ENCODE measurements around the gene PSMF1. TPM values are rescaled to one million over a fixed set of nuclear protein-coding genes. Genes with fewer than 3 reads are reported as not detected.

PSMF1 gene
- total RNA-seq, 6 experiments from 2014 or later = 179 to 208 (median 199) TPM

GRCh38 chr20:1154691-1155090 is 36.3 kb downstream of the PSMF1 start:
- H3K27ac Mint-ChIP-seq = no peak overlapping the region
- peaks cover 38% of the 10 kb centered on the region for H3K36me3 Mint-ChIP-seq (ENCODE audit: low read depth)
- TF ChIP-seq CTCF (IDR thresholded peaks at IDR 0.05) = no peak
- H3K9me3 Mint-ChIP-seq = no peaks in the 10 kb centered on the region
- no peaks in the 10 kb centered on the region for H3K4me1 Mint-ChIP-seq (ENCODE audit: low read depth)
- H3K4me3 Mint-ChIP-seq = no peak overlapping the region
- no peak for DNase-seq
- H3K27me3 Mint-ChIP-seq (ENCODE audit: insufficient read depth) = peaks cover 2% of the 10 kb centered on the region

- no peak for TF ChIP-seq CTCF (IDR thresholded peaks at IDR 0.05)
- Mint-ChIP-seq H3K36me3 (ENCODE audit: low read depth) (peaks cover 43% of the 10 kb centered on the region), H3K27me3 (ENCODE audit: insufficient read depth) (peaks cover 2% of the 10 kb centered on the region), H3K4me3 (no peak overlapping the region), H3K27ac (no peak overlapping the region), H3K4me1 (ENCODE audit: low read depth) (no peaks in the 10 kb centered on the region), H3K9me3 (no peaks in the 10 kb centered on the region)
- DNase-seq = no peak
Measured at GRCh38 chr20:1155342-1155741, 36.9 kb downstream of the PSMF1 start.

GRCh38 chr20:1160496-1160895 is 42.1 kb downstream of the PSMF1 start:
- Mint-ChIP-seq H3K4me3 (no peak overlapping the region), H3K27me3 (ENCODE audit: insufficient read depth) (no peaks in the 10 kb centered on the region; the same call in none of the 2 replicates), H3K27ac (no peak overlapping the region), H3K36me3 (ENCODE audit: low read depth) (peaks cover 31% of the 10 kb centered on the region), H3K4me1 (ENCODE audit: low read depth) (no peaks in the 10 kb centered on the region), H3K9me3 (no peaks in the 10 kb centered on the region)
- no peak for TF ChIP-seq CTCF (IDR thresholded peaks at IDR 0.05)
- no peak for DNase-seq

- no peak overlapping the region for H3K27ac Mint-ChIP-seq
- H3K4me3 Mint-ChIP-seq = no peak overlapping the region
- no peaks in the 10 kb centered on the region; the same call in none of the 2 replicates for H3K27me3 Mint-ChIP-seq (ENCODE audit: insufficient read depth)
- no peak for TF ChIP-seq CTCF (IDR thresholded peaks at IDR 0.05)
- H3K4me1 Mint-ChIP-seq (ENCODE audit: low read depth) = no peaks in the 10 kb centered on the region
- no peak for DNase-seq
- no peaks in the 10 kb centered on the region for H3K9me3 Mint-ChIP-seq
- H3K36me3 Mint-ChIP-seq (ENCODE audit: low read depth) = peaks cover 28% of the 10 kb centered on the region
Measured at GRCh38 chr20:1160991-1161390, 42.6 kb downstream of the PSMF1 start.

- Mint-ChIP-seq H3K4me3 (no peak overlapping the region), H3K27me3 (ENCODE audit: insufficient read depth) (no peaks in the 10 kb centered on the region; the same call in none of the 2 replicates), H3K4me1 (ENCODE audit: low read depth) (no peaks in the 10 kb centered on the region), H3K27ac (no peak overlapping the region), H3K36me3 (ENCODE audit: low read depth) (peaks cover 44% of the 10 kb centered on the region), H3K9me3 (no peaks in the 10 kb centered on the region)
- TF ChIP-seq CTCF (IDR thresholded peaks at IDR 0.05) = no peak
- DNase-seq = no peak
Measured at GRCh38 chr20:1163105-1163504, 44.7 kb downstream of the PSMF1 start.

- H3K36me3 Mint-ChIP-seq (ENCODE audit: low read depth) = peaks cover 49% of the 10 kb centered on the region
- H3K4me3 Mint-ChIP-seq = no peak overlapping the region
- H3K9me3 Mint-ChIP-seq = no peaks in the 10 kb centered on the region
- H3K4me1 Mint-ChIP-seq (ENCODE audit: low read depth) = no peaks in the 10 kb centered on the region
- no peak overlapping the region for H3K27ac Mint-ChIP-seq
- TF ChIP-seq CTCF (IDR thresholded peaks at IDR 0.05) = no peak
- DNase-seq = no peak
- H3K27me3 Mint-ChIP-seq (ENCODE audit: insufficient read depth) = no peaks in the 10 kb centered on the region; the same call in none of the 2 replicates
Measured at GRCh38 chr20:1163653-1164052, 45.3 kb downstream of the PSMF1 start.

Data from HFFc6 (cell line).